B cell (primary cell): Measurements from ENCODE around the gene SLC9A7. TPM values are rescaled to one million over a fixed set of nuclear protein-coding genes. Genes with fewer than 3 reads are reported as not detected.

ENCODE experiments used
- ATAC-seq: fragments of 200-7000 bp; cut with Tn5 transposase; one replicate; pipeline ENCODE4 v1.10.0; 2021; ENCODE audit warnings: low read depth, mild to moderate bottlenecking, moderate number of reproducible peaks, moderate library complexity
- CTCF ChIA-PET: fragments of 350-600 bp; sonication (Branson Sonifier 250); formaldehyde crosslinking; loops from one replicate; lab custom pipeline; 2021; ENCODE audit warnings: antibody characterized with exemption, inconsistent platforms; lab: Charles Lee
- POLR2A ChIA-PET: fragments of 350-600 bp; sonication (Branson Sonifier 250); formaldehyde crosslinking; loops from one replicate; lab custom pipeline; 2021; ENCODE audit warnings: antibody characterized with exemption; lab: Charles Lee
- DNase-seq: peaks from one replicate; pipeline ENCODE4 v3.0.0; 2013
- H2AFZ ChIP-seq: 2 replicates; pipeline ENCODE4 v1.6.1; 2012; ENCODE audit warnings: mild to moderate bottlenecking, low read depth, low read length; ENCODE audit not compliant: insufficient read depth, poor library complexity, severe bottlenecking
- H3K27ac ChIP-seq, 2 donors: 1 replicate in 1 of 2; 2 replicates in 1 of 2; pipeline ENCODE4 v1.5.1; 2012 to 2013; ENCODE audit warnings: low read length in 2 of 2, mild to moderate bottlenecking in 2 of 2, moderate library complexity in 1 of 2
- H3K27me3 ChIP-seq, 4 experiments: fragments of 200-600 bp in 1 of 4; sonication (generic) in 1 of 4; replicated peaks in 1 of 4; 1 replicate in 2 of 4; 2 replicates in 2 of 4; pipeline versions ENCODE4 v1.6.1 to v1.7.0; 2013 to 2016; ENCODE audit warnings: low read length in 3 of 4, mild to moderate bottlenecking in 2 of 4, mixed read lengths in 1 of 4, moderate library complexity in 1 of 4; ENCODE audit not compliant: insufficient read depth in 4 of 4, control insufficient read depth in 3 of 4; ENCODE audit errors: control extremely low read depth in 1 of 4
- H3K36me3 ChIP-seq, 2 experiments: replicated peaks in 1 of 2; 1 replicate in 1 of 2; 2 replicates in 1 of 2; pipeline versions ENCODE4 v1.6.1 to v1.7.1; 2013; ENCODE audit warnings: low read length in 1 of 2; ENCODE audit not compliant: insufficient read depth in 2 of 2, control insufficient read depth in 1 of 2; ENCODE audit errors: control extremely low read depth in 1 of 2, extremely low read depth in 1 of 2
- H3K4me1 ChIP-seq, 2 donors: fragments of 200-600 bp in 1 of 2; sonication (generic) in 1 of 2; 1 replicate in 1 of 2; 2 replicates in 1 of 2; pipeline versions ENCODE4 v1.5.1 to v1.6.1; 2013 to 2017; ENCODE audit warnings: low read length in 2 of 2; ENCODE audit not compliant: control insufficient read depth in 2 of 2, insufficient read depth in 2 of 2
- H3K4me2 ChIP-seq: replicated peaks from 2 replicates; pipeline ENCODE3; 2012; ENCODE audit warnings: mild to moderate bottlenecking, low read depth, low read length; ENCODE audit not compliant: poor library complexity, severe bottlenecking
- H3K4me3 ChIP-seq, 5 experiments: fragments of 200-600 bp in 1 of 5; sonication (generic) in 1 of 5; 1 replicate in 3 of 5; 2 replicates in 2 of 5; pipeline versions ENCODE4 v1.5.1 to v1.7.0; 2011 to 2016; ENCODE audit warnings: low read length in 4 of 5, mild to moderate bottlenecking in 4 of 5, low read depth in 2 of 5, control low read depth in 1 of 5, moderate library complexity in 1 of 5; ENCODE audit not compliant: insufficient read depth in 1 of 5; ENCODE audit errors: control extremely low read depth in 1 of 5, extremely low read depth in 1 of 5
- H3K79me2 ChIP-seq: fragments of 200-600 bp; sonication (generic); one replicate; pipeline ENCODE4 v1.6.0; 2016; ENCODE audit warnings: low read length; ENCODE audit not compliant: control insufficient read depth, insufficient read depth
- H3K9ac ChIP-seq: fragments of 200-600 bp; sonication (generic); 2 replicates; pipeline ENCODE4 v1.6.1; 2017; ENCODE audit warnings: mild to moderate bottlenecking, low read length, moderate library complexity
- H3K9me3 ChIP-seq, 3 donors: one replicate each; pipeline versions ENCODE4 v1.6.1 to v1.7.1; 2013; ENCODE audit warnings: low read length in 2 of 3; ENCODE audit not compliant: control insufficient read depth in 2 of 3, insufficient read depth in 1 of 3; ENCODE audit errors: control extremely low read depth in 1 of 3
- H4K20me1 ChIP-seq: 2 replicates; pipeline ENCODE4 v1.6.0; 2012; ENCODE audit warnings: mild to moderate bottlenecking, low read length; ENCODE audit not compliant: insufficient read depth, control insufficient read depth, poor library complexity, severe bottlenecking
- H3K27ac Mint-ChIP-seq: one replicate; pipeline ENCODE4 v1.8.0; 2021; ENCODE audit warnings: mixed read lengths
- H3K27me3 Mint-ChIP-seq: one replicate; pipeline ENCODE4 v1.8.0; 2021; ENCODE audit warnings: mixed read lengths
- H3K4me1 Mint-ChIP-seq: one replicate; pipeline ENCODE4 v1.8.0; 2021; ENCODE audit warnings: mixed read lengths
- H3K4me3 Mint-ChIP-seq: one replicate; pipeline ENCODE4 v1.8.0; 2021; ENCODE audit warnings: mixed read lengths
- H3K9me3 Mint-ChIP-seq: one replicate; pipeline ENCODE4 v1.8.0; 2022; ENCODE audit warnings: mixed read lengths; ENCODE audit not compliant: insufficient read depth
- EZH2 ChIP-seq: IDR thresholded peaks from 2 replicates; pipeline ENCODE4 v1.6.1; 2012; ENCODE audit warnings: borderline replicate concordance, low read depth, mild to moderate bottlenecking, moderate library complexity, low read length; ENCODE audit not compliant: insufficient read depth, poor library complexity, severe bottlenecking
- WGBS: methylation state at CpG from one replicate; pipeline ENCODE4 v1.1.5; 2013; ENCODE audit warnings: missing lambda C conversion rate; ENCODE audit not compliant: insufficient coverage; 5-methylcytosine and 5-hydroxymethylcytosine counted together
- intact Hi-C: fragments of 100-400 bp; cut with micrococcal nuclease; formaldehyde crosslinking; loops from one replicate; pipeline ENCODE4 v1.10.0; 2022
- polyA plus RNA-seq: library from polyadenylated mRNA; depleted of rRNA; stranded (reverse); fragments of >200 nt; gene quantifications from 2 replicates; pipeline ENCODE4 v1.2.3, GENCODE V29; 2012
- total RNA-seq, 2 donors: library from RNA; stranded (reverse); fragments of 120-200 nt in 1 of 2; gene quantifications; 1 replicate in 1 of 2; 2 replicates in 1 of 2; pipeline versions ENCODE4 v1.2.3 to v1.2.4, GENCODE V29; 2013 to 2022
- TF ChIP-seq, protein P1 (sequence below): fragments of 200-600 bp; IDR thresholded peaks from one replicate; pipeline ENCODE4 v1.8.0; 2022; ENCODE audit warnings: antibody characterized with exemption, mild to moderate bottlenecking

Gene SLC9A7
- total and polyA plus RNA-seq, 2 donors (not counting 1 experiment from before 2014, with no cell fraction given): 24.9 to 53.2 TPM

DNA sequence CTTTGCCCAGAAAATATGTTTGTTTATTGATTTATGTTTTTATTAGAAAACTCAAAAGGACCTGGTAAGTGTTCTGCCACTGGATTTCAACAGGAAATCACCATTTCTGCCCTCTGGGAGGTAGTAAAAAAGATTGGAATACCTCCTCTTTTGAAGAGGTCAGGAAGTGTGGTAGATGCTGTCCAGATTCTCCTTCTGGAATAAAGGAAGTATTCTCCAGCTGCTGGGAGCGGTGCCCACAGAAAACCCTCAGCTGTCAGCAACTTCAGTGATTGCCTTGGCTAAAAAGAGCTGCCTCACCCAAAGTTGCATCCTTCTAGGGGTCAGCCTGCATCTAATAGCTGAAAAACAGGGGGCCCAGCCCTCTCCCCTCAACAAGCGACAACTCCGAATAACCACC, 199.9 kb downstream of the SLC9A7 start:
- Histone ChIP-seq H3K79me2 (no peaks in the 10 kb centered on the region), H2AFZ (no peak overlapping the region), H3K9ac (no peak overlapping the region), H3K4me3 (no peak overlapping the region), H3K4me2 (no peak overlapping the region), H3K9me3 (no peaks in the 10 kb centered on the region), H4K20me1 (no peaks in the 10 kb centered on the region), H3K27me3 (no peaks in the 10 kb centered on the region), H3K4me1 (peaks cover 14 to 15% of the 10 kb centered on the region in 2 donors), H3K36me3 (no peaks in the 10 kb centered on the region), H3K27ac (no peak overlapping the region)
- intact Hi-C loops: no loop called here
- DNase-seq: no peak
- Mint-ChIP-seq H3K4me1 (peaks cover 17% of the 10 kb centered on the region), H3K27me3 (peaks cover 13% of the 10 kb centered on the region), H3K9me3 (no peaks in the 10 kb centered on the region), H3K4me3 (no peak overlapping the region), H3K27ac (no peak overlapping the region)
- no peak for ATAC-seq
- ChIA-PET CTCF (no interaction called here), POLR2A (no interaction called here)
- 100% methylated on average over 2 of the region's 3 CpGs for WGBS
- TF ChIP-seq, protein P1, sequence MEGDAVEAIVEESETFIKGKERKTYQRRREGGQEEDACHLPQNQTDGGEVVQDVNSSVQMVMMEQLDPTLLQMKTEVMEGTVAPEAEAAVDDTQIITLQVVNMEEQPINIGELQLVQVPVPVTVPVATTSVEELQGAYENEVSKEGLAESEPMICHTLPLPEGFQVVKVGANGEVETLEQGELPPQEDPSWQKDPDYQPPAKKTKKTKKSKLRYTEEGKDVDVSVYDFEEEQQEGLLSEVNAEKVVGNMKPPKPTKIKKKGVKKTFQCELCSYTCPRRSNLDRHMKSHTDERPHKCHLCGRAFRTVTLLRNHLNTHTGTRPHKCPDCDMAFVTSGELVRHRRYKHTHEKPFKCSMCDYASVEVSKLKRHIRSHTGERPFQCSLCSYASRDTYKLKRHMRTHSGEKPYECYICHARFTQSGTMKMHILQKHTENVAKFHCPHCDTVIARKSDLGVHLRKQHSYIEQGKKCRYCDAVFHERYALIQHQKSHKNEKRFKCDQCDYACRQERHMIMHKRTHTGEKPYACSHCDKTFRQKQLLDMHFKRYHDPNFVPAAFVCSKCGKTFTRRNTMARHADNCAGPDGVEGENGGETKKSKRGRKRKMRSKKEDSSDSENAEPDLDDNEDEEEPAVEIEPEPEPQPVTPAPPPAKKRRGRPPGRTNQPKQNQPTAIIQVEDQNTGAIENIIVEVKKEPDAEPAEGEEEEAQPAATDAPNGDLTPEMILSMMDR: no peak
- no peak for TF ChIP-seq EZH2

DNA sequence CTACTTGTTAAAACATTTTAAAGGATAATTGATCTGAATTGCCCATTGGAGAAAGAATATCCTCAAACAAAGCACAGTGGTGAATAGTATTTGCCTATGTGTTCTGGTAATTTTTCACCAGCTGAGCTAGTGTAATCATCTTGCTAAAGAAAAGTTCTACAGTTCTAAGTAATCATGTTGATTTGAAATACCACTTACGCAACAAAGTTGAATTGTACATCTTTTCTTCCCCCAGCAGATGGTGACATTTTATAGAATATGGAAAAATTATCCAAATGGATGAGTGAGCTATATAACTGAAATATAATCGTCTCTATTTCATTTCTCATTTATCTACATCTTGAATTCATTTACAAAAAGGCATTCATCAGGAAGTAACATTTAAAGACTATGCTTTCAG, 204.0 kb downstream of the SLC9A7 start:
- H3K9ac ChIP-seq: no peak overlapping the region
- H4K20me1 ChIP-seq: no peaks in the 10 kb centered on the region
- ATAC-seq: no peak
- CTCF ChIA-PET: interaction anchor here (0.7 to 4.0 kb wide), 6 partner anchors 12 to 538 kb away, joined by 3 to 46 read pairs (median 6); no protein-coding TSS in a partner anchor
- H3K36me3 ChIP-seq: no peaks in the 10 kb centered on the region
- no peak overlapping the region for H3K27ac Mint-ChIP-seq
- H3K4me3 Mint-ChIP-seq: no peak overlapping the region
- intact Hi-C loops: no loop called here
- no CpG with 5 or more reads among the region's 2 CpGs for WGBS
- no peaks in the 10 kb centered on the region for H3K27me3 ChIP-seq
- no peak overlapping the region for H2AFZ ChIP-seq
- H3K27ac ChIP-seq: no peak overlapping the region
- POLR2A ChIA-PET: interaction anchor here (0.7 kb wide), 1 partner anchor 16 kb away, joined by 3 read pairs; no protein-coding TSS in a partner anchor
- no peaks in the 10 kb centered on the region for H3K9me3 ChIP-seq
- H3K27me3 Mint-ChIP-seq: peaks cover 13% of the 10 kb centered on the region
- TF ChIP-seq EZH2: no peak
- TF ChIP-seq, protein P1: no peak
- H3K9me3 Mint-ChIP-seq: no peaks in the 10 kb centered on the region
- no peak overlapping the region for H3K4me3 ChIP-seq
- no peaks in the 10 kb centered on the region for H3K79me2 ChIP-seq
- no peak for DNase-seq
- H3K4me2 ChIP-seq: no peak overlapping the region
- no peaks in the 10 kb centered on the region for H3K4me1 ChIP-seq
- H3K4me1 Mint-ChIP-seq: no peaks in the 10 kb centered on the region
